HEK293 (cell line): ENCODE data around the gene HLA-A.

Experiments
- CTCF ChIA-PET: fragments of 350-600 bp; formaldehyde crosslinking; extraction: SDS; loops from one replicate; lab custom pipeline; 2021; ENCODE audit warnings: antibody characterized with exemption; lab: Yijun Ruan, JAX
- POLR2A ChIA-PET: fragments of 300-600 bp; formaldehyde crosslinking; extraction: SDS; loops from one replicate; lab custom pipeline; 2020; ENCODE audit warnings: antibody characterized with exemption, inconsistent platforms; lab: Yijun Ruan, JAX
- H3K27ac ChIP-seq: fragments of 200-500 bp; sonication (Bioruptor generic); 2 replicates; pipeline ENCODE4 v1.5.1; 2014; ENCODE audit warnings: low read depth, low read length, control low read depth, inconsistent platforms; ENCODE audit errors: extremely low read depth
- H3K36me3 ChIP-seq, 2 experiments: fragments of 200-500 bp in 1 of 2; sonication (Bioruptor generic) in 1 of 2; 1 replicate in 1 of 2; 2 replicates in 1 of 2; pipeline ENCODE4 v1.5.1; 2014 to 2017; ENCODE audit warnings: inconsistent platforms in 2 of 2, low read length in 2 of 2; ENCODE audit not compliant: control insufficient read depth in 2 of 2, insufficient read depth in 1 of 2
- H3K4me1 ChIP-seq: fragments of 200-500 bp; sonication (Bioruptor generic); 2 replicates; pipeline ENCODE4 v1.5.1; 2014; ENCODE audit warnings: mild to moderate bottlenecking, low read length, inconsistent platforms; ENCODE audit not compliant: control insufficient read depth, insufficient read depth
- H3K4me3 ChIP-seq: 2 replicates; pipeline ENCODE4 v1.5.1; 2011; ENCODE audit warnings: low read depth, mild to moderate bottlenecking, control low read depth, low read length, moderate library complexity
- H3K9me3 ChIP-seq: fragments of 200-500 bp; sonication (Bioruptor generic); 2 replicates; pipeline ENCODE4 v1.5.1; 2014; ENCODE audit warnings: low read depth, low read length, inconsistent platforms; ENCODE audit not compliant: control insufficient read depth, insufficient read depth
- ATF2 ChIP-seq: fragments of 450-650 bp; formaldehyde crosslinking; IDR thresholded peaks from 2 replicates; pipeline ENCODE4 v1.5.1; 2016; ENCODE audit warnings: missing biosample characterization, missing genetic modification characterization, low read depth
- BCL11A ChIP-seq: fragments of 450-650 bp; formaldehyde crosslinking; IDR thresholded peaks from 2 replicates; pipeline ENCODE4 v1.5.1; 2016; ENCODE audit warnings: low read depth, missing biosample characterization, missing genetic modification characterization
- GLIS2 ChIP-seq: fragments of 450-650 bp; formaldehyde crosslinking; IDR thresholded peaks from 2 replicates; pipeline ENCODE4 v1.5.1; 2016; ENCODE audit warnings: missing biosample characterization, missing genetic modification characterization
- KLF16 ChIP-seq: fragments of 450-650 bp; formaldehyde crosslinking; IDR thresholded peaks from 2 replicates; pipeline ENCODE4 v1.5.1; 2017; ENCODE audit warnings: missing biosample characterization, missing genetic modification characterization
- SCRT1 ChIP-seq: fragments of 450-650 bp; formaldehyde crosslinking; IDR thresholded peaks from 2 replicates; pipeline ENCODE4 v1.5.1; 2016; ENCODE audit warnings: missing biosample characterization, missing genetic modification characterization, borderline replicate concordance
- SCRT2 ChIP-seq: fragments of 450-650 bp; formaldehyde crosslinking; IDR thresholded peaks from 2 replicates; pipeline ENCODE4 v1.5.1; 2016; ENCODE audit warnings: missing biosample characterization, missing genetic modification characterization
- SP2 ChIP-seq: fragments of 450-650 bp; formaldehyde crosslinking; IDR thresholded peaks from 2 replicates; pipeline ENCODE4 v1.5.1; 2016; ENCODE audit warnings: missing biosample characterization, missing genetic modification characterization
- SP7 ChIP-seq: fragments of 450-650 bp; formaldehyde crosslinking; IDR thresholded peaks from 2 replicates; pipeline ENCODE4 v1.5.1; 2016; ENCODE audit warnings: missing biosample characterization, missing genetic modification characterization
- TRIM28 ChIP-seq: IDR thresholded peaks from 2 replicates; pipeline ENCODE4 v1.6.1; 2011; ENCODE audit warnings: low read length, control low read depth, borderline replicate concordance
- ZBTB17 ChIP-seq: fragments of 450-650 bp; formaldehyde crosslinking; IDR thresholded peaks from 2 replicates; pipeline ENCODE4 v1.5.1; 2016; ENCODE audit warnings: missing biosample characterization, missing genetic modification characterization
- ZBTB21 ChIP-seq: fragments of 450-650 bp; formaldehyde crosslinking; IDR thresholded peaks from 2 replicates; pipeline ENCODE4 v1.5.1; 2017; ENCODE audit warnings: missing biosample characterization, missing genetic modification characterization
- ZEB2 ChIP-seq: fragments of 450-650 bp; formaldehyde crosslinking; IDR thresholded peaks from 2 replicates; pipeline ENCODE4 v1.5.1; 2016; ENCODE audit warnings: missing biosample characterization, missing genetic modification characterization
- ZNF202 ChIP-seq: fragments of 450-650 bp; formaldehyde crosslinking; IDR thresholded peaks from 2 replicates; pipeline ENCODE4 v1.5.1; 2016; ENCODE audit warnings: missing biosample characterization, missing genetic modification characterization, borderline replicate concordance
- ZNF302 ChIP-seq: fragments of 450-650 bp; formaldehyde crosslinking; IDR thresholded peaks from 2 replicates; pipeline ENCODE4 v1.5.1; 2016; ENCODE audit warnings: missing biosample characterization, missing genetic modification characterization, low read depth
- ZNF404 ChIP-seq: fragments of 450-650 bp; formaldehyde crosslinking; IDR thresholded peaks from 2 replicates; pipeline ENCODE4 v1.5.1; 2017; ENCODE audit warnings: missing biosample characterization, missing genetic modification characterization
- ZNF426 ChIP-seq: fragments of 450-650 bp; formaldehyde crosslinking; IDR thresholded peaks from 2 replicates; pipeline ENCODE4 v1.5.1; 2017; ENCODE audit warnings: missing biosample characterization, missing genetic modification characterization, mild to moderate bottlenecking, inconsistent platforms, moderate library complexity
- ZNF600 ChIP-seq: fragments of 450-650 bp; formaldehyde crosslinking; IDR thresholded peaks from 2 replicates; pipeline ENCODE4 v1.5.1; 2016; ENCODE audit warnings: missing biosample characterization, missing genetic modification characterization
- ZNF610 ChIP-seq: fragments of 450-650 bp; formaldehyde crosslinking; IDR thresholded peaks from 2 replicates; pipeline ENCODE4 v1.5.1; 2016; ENCODE audit warnings: missing biosample characterization, missing genetic modification characterization, borderline replicate concordance
- ZNF629 ChIP-seq: fragments of 450-650 bp; formaldehyde crosslinking; IDR thresholded peaks from 2 replicates; pipeline ENCODE4 v1.5.1; 2017; ENCODE audit warnings: missing biosample characterization, missing genetic modification characterization
- ZNF654 ChIP-seq: fragments of 450-650 bp; formaldehyde crosslinking; IDR thresholded peaks from 2 replicates; pipeline ENCODE4 v1.5.1; 2016; ENCODE audit warnings: low read depth, missing biosample characterization, missing genetic modification characterization
- ZNF692 ChIP-seq: fragments of 450-650 bp; formaldehyde crosslinking; IDR thresholded peaks from 2 replicates; pipeline ENCODE4 v1.5.1; 2016; ENCODE audit warnings: missing biosample characterization, missing genetic modification characterization
- ZNF776 ChIP-seq: fragments of 450-650 bp; formaldehyde crosslinking; IDR thresholded peaks from 2 replicates; pipeline ENCODE4 v1.5.0; 2017; ENCODE audit warnings: missing biosample characterization, missing genetic modification characterization, borderline replicate concordance
- TF ChIP-seq, protein P1 (sequence below): fragments of 450-650 bp; formaldehyde crosslinking; IDR thresholded peaks from 2 replicates; pipeline ENCODE4 v1.5.1; 2017; ENCODE audit warnings: missing biosample characterization, missing genetic modification characterization
- TF ChIP-seq, protein P2 (sequence below): fragments of 450-650 bp; formaldehyde crosslinking; IDR thresholded peaks from 2 replicates; pipeline ENCODE4 v1.5.1; 2017; ENCODE audit warnings: missing biosample characterization, mild to moderate bottlenecking, missing genetic modification characterization, moderate library complexity
- TF ChIP-seq, protein P3 (sequence below): fragments of 450-650 bp; IDR thresholded peaks from 2 replicates; pipeline ENCODE4 v1.5.1; 2018; ENCODE audit warnings: missing biosample characterization, mild to moderate bottlenecking, missing genetic modification characterization

The HLA-A gene

GRCh38 chr6:29995340-29995777, 53.0 kb downstream of the HLA-A start:
- Histone ChIP-seq H3K4me3 (no peak overlapping the region), H3K4me1 (0 out of 2 replicates have a peak, but pooled peaks cover 3% of the 10 kb centered on the region), H3K27ac (no peak overlapping the region), H3K36me3 (no peaks in the 10 kb centered on the region), H3K9me3 (no peaks in the 10 kb centered on the region)
- ChIA-PET POLR2A (no interaction called here), CTCF (interaction anchor here (0.6 to 0.8 kb wide), 3 partner anchors 10 to 161 kb away, joined by 3 read pairs; no protein-coding TSS in a partner anchor)
- TF ChIP-seq, protein P1, sequence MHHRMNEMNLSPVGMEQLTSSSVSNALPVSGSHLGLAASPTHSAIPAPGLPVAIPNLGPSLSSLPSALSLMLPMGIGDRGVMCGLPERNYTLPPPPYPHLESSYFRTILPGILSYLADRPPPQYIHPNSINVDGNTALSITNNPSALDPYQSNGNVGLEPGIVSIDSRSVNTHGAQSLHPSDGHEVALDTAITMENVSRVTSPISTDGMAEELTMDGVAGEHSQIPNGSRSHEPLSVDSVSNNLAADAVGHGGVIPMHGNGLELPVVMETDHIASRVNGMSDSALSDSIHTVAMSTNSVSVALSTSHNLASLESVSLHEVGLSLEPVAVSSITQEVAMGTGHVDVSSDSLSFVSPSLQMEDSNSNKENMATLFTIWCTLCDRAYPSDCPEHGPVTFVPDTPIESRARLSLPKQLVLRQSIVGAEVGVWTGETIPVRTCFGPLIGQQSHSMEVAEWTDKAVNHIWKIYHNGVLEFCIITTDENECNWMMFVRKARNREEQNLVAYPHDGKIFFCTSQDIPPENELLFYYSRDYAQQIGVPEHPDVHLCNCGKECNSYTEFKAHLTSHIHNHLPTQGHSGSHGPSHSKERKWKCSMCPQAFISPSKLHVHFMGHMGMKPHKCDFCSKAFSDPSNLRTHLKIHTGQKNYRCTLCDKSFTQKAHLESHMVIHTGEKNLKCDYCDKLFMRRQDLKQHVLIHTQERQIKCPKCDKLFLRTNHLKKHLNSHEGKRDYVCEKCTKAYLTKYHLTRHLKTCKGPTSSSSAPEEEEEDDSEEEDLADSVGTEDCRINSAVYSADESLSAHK (tag by site-specific recombination) = no peak
- TF ChIP-seq ATF2 (tag by site-specific recombination) (peak; percentile 29; the same call in 1 of the 2 replicates), SP7 (no peak), ZNF654 (tag by site-specific recombination) (no peak), SCRT1 (tag by site-specific recombination) (peak; percentile 46; the same call in 1 of the 2 replicates), ZNF610 (tag by site-specific recombination) (no peak), ZNF202 (no peak), BCL11A (tag by site-specific recombination) (no peak), GLIS2 (tag by site-specific recombination) (no peak), TRIM28 (no peak), SCRT2 (tag by site-specific recombination) (peak; percentile 93), KLF16 (no peak), ZBTB17 (tag by site-specific recombination) (peak; percentile 34; the same call in 1 of the 2 replicates), ZNF302 (tag by site-specific recombination) (no peak), ZBTB21 (0 out of 2 replicates have a peak, but pooled peaks have one; percentile 58), ZNF629 (tag by site-specific recombination) (peak; percentile 86), ZNF692 (peak; percentile 39; the same call in 1 of the 2 replicates), SP2 (peak; percentile 27; the same call in 1 of the 2 replicates), ZNF600 (tag by site-specific recombination) (peak; percentile 95), ZEB2 (tag by site-specific recombination) (0 out of 2 replicates have a peak, but pooled peaks have one; percentile 17), ZNF776 (tag by site-specific recombination) (no peak), ZNF404 (tag by site-specific recombination) (no peak), ZNF426 (no peak)
- TF ChIP-seq, protein P2, sequence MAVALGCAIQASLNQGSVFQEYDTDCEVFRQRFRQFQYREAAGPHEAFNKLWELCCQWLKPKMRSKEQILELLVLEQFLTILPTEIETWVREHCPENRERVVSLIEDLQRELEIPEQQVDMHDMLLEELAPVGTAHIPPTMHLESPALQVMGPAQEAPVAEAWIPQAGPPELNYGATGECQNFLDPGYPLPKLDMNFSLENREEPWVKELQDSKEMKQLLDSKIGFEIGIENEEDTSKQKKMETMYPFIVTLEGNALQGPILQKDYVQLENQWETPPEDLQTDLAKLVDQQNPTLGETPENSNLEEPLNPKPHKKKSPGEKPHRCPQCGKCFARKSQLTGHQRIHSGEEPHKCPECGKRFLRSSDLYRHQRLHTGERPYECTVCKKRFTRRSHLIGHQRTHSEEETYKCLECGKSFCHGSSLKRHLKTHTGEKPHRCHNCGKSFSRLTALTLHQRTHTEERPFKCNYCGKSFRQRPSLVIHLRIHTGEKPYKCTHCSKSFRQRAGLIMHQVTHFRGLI (tag by site-specific recombination) = peak; percentile 15; the same call in 1 of the 2 replicates
- TF ChIP-seq, protein P3, sequence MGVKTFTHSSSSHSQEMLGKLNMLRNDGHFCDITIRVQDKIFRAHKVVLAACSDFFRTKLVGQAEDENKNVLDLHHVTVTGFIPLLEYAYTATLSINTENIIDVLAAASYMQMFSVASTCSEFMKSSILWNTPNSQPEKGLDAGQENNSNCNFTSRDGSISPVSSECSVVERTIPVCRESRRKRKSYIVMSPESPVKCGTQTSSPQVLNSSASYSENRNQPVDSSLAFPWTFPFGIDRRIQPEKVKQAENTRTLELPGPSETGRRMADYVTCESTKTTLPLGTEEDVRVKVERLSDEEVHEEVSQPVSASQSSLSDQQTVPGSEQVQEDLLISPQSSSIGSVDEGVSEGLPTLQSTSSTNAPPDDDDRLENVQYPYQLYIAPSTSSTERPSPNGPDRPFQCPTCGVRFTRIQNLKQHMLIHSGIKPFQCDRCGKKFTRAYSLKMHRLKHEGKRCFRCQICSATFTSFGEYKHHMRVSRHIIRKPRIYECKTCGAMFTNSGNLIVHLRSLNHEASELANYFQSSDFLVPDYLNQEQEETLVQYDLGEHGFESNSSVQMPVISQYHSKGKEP (tag by site-specific recombination) = no peak
